ENCODE results near the gene CLVS2. TPM values are rescaled to one million over a fixed set of nuclear protein-coding genes. Genes with fewer than 3 reads are reported as not detected.

Gene CLVS2
- total RNA-seq, 2 experiments from 2014 or later = not detected

- Mint-ChIP-seq H3K4me1 (ENCODE audit: low read depth) (no peaks in the 10 kb centered on the region), H3K36me3 (ENCODE audit: low read depth) (no peaks in the 10 kb centered on the region), H3K9me3 (no peaks in the 10 kb centered on the region), H3K27ac (no peak overlapping the region), H3K27me3 (no peaks in the 10 kb centered on the region), H3K4me3 (no peak overlapping the region)
- Histone ChIP-seq H3K27me3 (ENCODE audit: control insufficient read depth in 1 of 2, insufficient read depth in 2 of 2, low read length in 2 of 2) (no peaks in the 10 kb centered on the region), H3K9me3 (ENCODE audit: control insufficient read depth in 1 of 2, insufficient read depth in 1 of 2, low read length in 2 of 2) (peaks cover 0 to 4% of the 10 kb centered on the region in 2 experiments), H3K4me1 (ENCODE audit: insufficient read depth, low read length) (no peaks in the 10 kb centered on the region), H3K36me3 (ENCODE audit: insufficient read depth, low read length) (no peaks in the 10 kb centered on the region), H3K27ac (ENCODE audit: low read depth in 1 of 2, low read length in 2 of 2) (no peak overlapping the region), H3K4me3 (ENCODE audit: low read length) (no peak overlapping the region)
- ChIA-PET CTCF (no interaction called here), POLR2A (no interaction called here)
- intact Hi-C loops (cut with DNase I, micrococcal nuclease) = no loop called here
- TF ChIP-seq CTCF (IDR thresholded peaks at IDR 0.05) = no peak
- no peak for DNase-seq
- ATAC-seq (ENCODE audit: poor library complexity) = no peak
Measured at GRCh38 chr6:123009059-123009458, 13.0 kb downstream of the CLVS2 start.

- intact Hi-C loops (cut with DNase I, micrococcal nuclease) = no loop called here
- CTCF ChIA-PET = no interaction called here
- peaks cover 2% of the 10 kb centered on the region for H3K9me3 Mint-ChIP-seq
Measured at GRCh38 chr6:123014835-123015234, 18.8 kb downstream of the CLVS2 start.

DNA sequence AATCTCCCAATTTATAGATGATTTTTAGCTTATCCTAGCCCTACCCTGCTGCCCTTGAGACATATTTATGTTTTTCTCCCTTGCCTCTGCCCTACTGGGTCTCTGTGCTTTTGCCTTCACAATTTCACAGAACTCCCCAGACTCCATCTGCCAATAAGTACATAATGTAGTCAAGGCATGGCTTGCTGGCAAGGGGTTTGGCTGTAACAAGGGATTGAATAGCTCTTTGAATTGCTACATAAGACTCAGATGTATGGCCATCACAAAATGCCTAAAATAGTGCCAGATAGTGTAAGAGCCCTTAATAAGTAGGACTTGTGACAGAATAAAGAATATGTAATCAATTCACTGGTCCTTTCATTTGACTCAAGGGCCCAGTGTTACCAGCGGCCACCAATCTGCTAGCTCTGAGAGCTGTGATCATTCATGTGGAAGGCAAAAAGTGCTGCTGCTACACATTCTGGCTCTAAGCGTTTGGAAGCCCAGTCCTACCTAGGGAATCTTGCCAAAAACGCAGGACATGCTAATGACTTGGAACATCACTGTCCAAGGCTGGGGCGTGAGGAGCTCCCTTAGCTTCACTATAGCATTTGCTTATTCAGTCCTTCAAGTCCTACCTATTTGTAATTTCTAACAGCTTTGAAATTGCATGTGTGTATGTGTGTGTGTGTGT lies 20.5 kb downstream of the CLVS2 start:
- Histone ChIP-seq H3K9me3 (ENCODE audit: control insufficient read depth in 1 of 2, insufficient read depth in 1 of 2, low read length in 2 of 2) (no peaks in the 10 kb centered on the region), H3K27me3 (ENCODE audit: control insufficient read depth in 1 of 2, insufficient read depth in 2 of 2, low read length in 2 of 2) (no peaks in the 10 kb centered on the region), H3K27ac (ENCODE audit: low read depth in 1 of 2, low read length in 2 of 2) (no peak overlapping the region), H3K4me1 (ENCODE audit: insufficient read depth, low read length) (no peaks in the 10 kb centered on the region), H3K4me3 (ENCODE audit: low read length) (no peak overlapping the region), H3K36me3 (ENCODE audit: insufficient read depth, low read length) (no peaks in the 10 kb centered on the region)
- TF ChIP-seq CTCF (IDR thresholded peaks at IDR 0.05) = no peak
- Mint-ChIP-seq H3K4me3 (no peak overlapping the region), H3K4me1 (ENCODE audit: low read depth) (no peaks in the 10 kb centered on the region), H3K36me3 (ENCODE audit: low read depth) (no peaks in the 10 kb centered on the region), H3K9me3 (peaks cover 2% of the 10 kb centered on the region), H3K27me3 (no peaks in the 10 kb centered on the region), H3K27ac (no peak overlapping the region)
- POLR2A ChIA-PET = no interaction called here
- no peak for ATAC-seq (ENCODE audit: poor library complexity)
- CTCF ChIA-PET = no interaction called here
- no peak for DNase-seq
- intact Hi-C loops (cut with DNase I, micrococcal nuclease) = no loop called here

More at GRCh38 chr6:123014835-123015234, 18.8 kb downstream of the CLVS2 start:
- Histone ChIP-seq H3K36me3 (ENCODE audit: insufficient read depth, low read length) (no peaks in the 10 kb centered on the region), H3K27ac (ENCODE audit: low read depth in 1 of 2, low read length in 2 of 2) (no peak overlapping the region), H3K4me1 (ENCODE audit: insufficient read depth, low read length) (no peaks in the 10 kb centered on the region), H3K4me3 (ENCODE audit: low read length) (no peak overlapping the region), H3K27me3 (ENCODE audit: control insufficient read depth in 1 of 2, insufficient read depth in 2 of 2, low read length in 2 of 2) (no peaks in the 10 kb centered on the region), H3K9me3 (ENCODE audit: control insufficient read depth in 1 of 2, insufficient read depth in 1 of 2, low read length in 2 of 2) (no peaks in the 10 kb centered on the region)
- no peak overlapping the region for H3K4me3 Mint-ChIP-seq
- no peaks in the 10 kb centered on the region for H3K27me3 Mint-ChIP-seq
- DNase-seq = no peak
- no peaks in the 10 kb centered on the region for H3K4me1 Mint-ChIP-seq (ENCODE audit: low read depth)
- TF ChIP-seq CTCF (IDR thresholded peaks at IDR 0.05) = no peak
- no peak overlapping the region for H3K27ac Mint-ChIP-seq
- ATAC-seq (ENCODE audit: poor library complexity) = no peak
- POLR2A ChIA-PET = no interaction called here
- H3K36me3 Mint-ChIP-seq (ENCODE audit: low read depth) = no peaks in the 10 kb centered on the region

Data from CD4-positive, alpha-beta T cell (primary cell).